ENCODE data around the gene CDON. TPM values are rescaled to one million over a fixed set of nuclear protein-coding genes. Genes with fewer than 3 reads are reported as not detected.
A peak's percentile ranks its signal among the peaks of the same experiment; 100 is the strongest.

The CDON gene
- polyA plus RNA-seq, 1 of the 3 experiments (the other 2 are of a cell fraction): 3.7 TPM

GRCh38 chr11:125935056-125935455 is 127.6 kb downstream of the CDON start:
- TF ChIP-seq NRF1 (IDR thresholded peaks at IDR 0.05; ENCODE audit: low read depth, low read length): no peak
- no peak for TF ChIP-seq RCOR1 (IDR thresholded peaks at IDR 0.05; ENCODE audit: low read length)
- peak; percentile 30 for TF ChIP-seq RAD21 (IDR thresholded peaks at IDR 0.05; ENCODE audit: low read length)
- TF ChIP-seq FOXJ3 (CRISPR knock-in tag; IDR thresholded peaks at IDR 0.05): no peak
- TF ChIP-seq JUND (IDR thresholded peaks at IDR 0.05): no peak
- no peak for TF ChIP-seq POLR2AphosphoS5 (IDR thresholded peaks at IDR 0.05; ENCODE audit: low read depth, low read length)
- no peak for TF ChIP-seq MAX (IDR thresholded peaks at IDR 0.05; ENCODE audit: low read depth)
- no peak for TF ChIP-seq TEAD4 (IDR thresholded peaks at IDR 0.05; ENCODE audit: borderline replicate concordance, insufficient read depth)
- TF ChIP-seq MEF2A (IDR thresholded peaks at IDR 0.05; ENCODE audit: borderline replicate concordance, low read depth): no peak
- no peak for TF ChIP-seq GATA2 (CRISPR knock-in tag; IDR thresholded peaks at IDR 0.05)
- TF ChIP-seq YY1 (IDR thresholded peaks at IDR 0.05; ENCODE audit: low read depth): no peak
- TF ChIP-seq SIN3A (IDR thresholded peaks at IDR 0.05; ENCODE audit: borderline replicate concordance, low read depth, low read length): no peak
- TF ChIP-seq ELF1 (IDR thresholded peaks at IDR 0.05): no peak
- TF ChIP-seq, protein P1, sequence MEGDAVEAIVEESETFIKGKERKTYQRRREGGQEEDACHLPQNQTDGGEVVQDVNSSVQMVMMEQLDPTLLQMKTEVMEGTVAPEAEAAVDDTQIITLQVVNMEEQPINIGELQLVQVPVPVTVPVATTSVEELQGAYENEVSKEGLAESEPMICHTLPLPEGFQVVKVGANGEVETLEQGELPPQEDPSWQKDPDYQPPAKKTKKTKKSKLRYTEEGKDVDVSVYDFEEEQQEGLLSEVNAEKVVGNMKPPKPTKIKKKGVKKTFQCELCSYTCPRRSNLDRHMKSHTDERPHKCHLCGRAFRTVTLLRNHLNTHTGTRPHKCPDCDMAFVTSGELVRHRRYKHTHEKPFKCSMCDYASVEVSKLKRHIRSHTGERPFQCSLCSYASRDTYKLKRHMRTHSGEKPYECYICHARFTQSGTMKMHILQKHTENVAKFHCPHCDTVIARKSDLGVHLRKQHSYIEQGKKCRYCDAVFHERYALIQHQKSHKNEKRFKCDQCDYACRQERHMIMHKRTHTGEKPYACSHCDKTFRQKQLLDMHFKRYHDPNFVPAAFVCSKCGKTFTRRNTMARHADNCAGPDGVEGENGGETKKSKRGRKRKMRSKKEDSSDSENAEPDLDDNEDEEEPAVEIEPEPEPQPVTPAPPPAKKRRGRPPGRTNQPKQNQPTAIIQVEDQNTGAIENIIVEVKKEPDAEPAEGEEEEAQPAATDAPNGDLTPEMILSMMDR (IDR thresholded peaks at IDR 0.05): 0 out of 2 replicates have a peak, but pooled peaks have one; percentile 13
- TF ChIP-seq CHD2 (IDR thresholded peaks at IDR 0.05; ENCODE audit: low read length, partially characterized antibody): no peak
- Histone ChIP-seq H3K9me2 (no peaks in the 10 kb centered on the region), H3K27me3 (ENCODE audit: insufficient read depth) (0 out of 2 replicates have a peak, but pooled peaks cover 2% of the 10 kb centered on the region), H4K20me1 (ENCODE audit: insufficient read depth) (no peaks in the 10 kb centered on the region), H3K4me2 (no peak overlapping the region), H3K79me2 (ENCODE audit: insufficient read depth) (no peaks in the 10 kb centered on the region), H3K27ac (ENCODE audit: low read depth in 2 of 2, low read length in 1 of 2) (peak overlapping the region in 1 of 2 experiments; percentile 8; a peak in 2 of 4 replicates), H3K4me3 (ENCODE audit: low read depth in 2 of 2, low read length in 1 of 2) (no peak overlapping the region), H3K36me3 (replicated peaks in 1 of 2; ENCODE audit: control insufficient read depth in 1 of 2, insufficient read depth in 2 of 2, low read length in 1 of 2) (no peaks in the 10 kb centered on the region), H2AFZ (ENCODE audit: low read depth) (no peak overlapping the region), H3K4me1 (ENCODE audit: control insufficient read depth in 1 of 2, insufficient read depth in 2 of 2, low read depth in 1 of 2, low read length in 1 of 2) (peaks cover 0 to 24% of the 10 kb centered on the region in 2 experiments; a peak in 2 of 4 replicates), H3K9ac (no peak overlapping the region), H3K9me3 (no peaks in the 10 kb centered on the region), H3F3A (replicated peaks; ENCODE audit: insufficient read depth) (no peaks in the 10 kb centered on the region)
- POLR2A ChIA-PET: interaction anchor here (1.3 kb wide), 1 partner anchor 176 kb away, joined by 4 read pairs; no protein-coding TSS in a partner anchor
- WGBS (ENCODE audit: low lambda C conversion rate): 95% methylated on average over 2 of the region's 2 CpGs
- CTCF ChIA-PET: interaction anchor here (0.7 to 2.0 kb wide), 9 partner anchors 9 to 259 kb away, joined by 3 to 12 read pairs (median 6); no protein-coding TSS in a partner anchor
- DNase-seq: no peak

DNA sequence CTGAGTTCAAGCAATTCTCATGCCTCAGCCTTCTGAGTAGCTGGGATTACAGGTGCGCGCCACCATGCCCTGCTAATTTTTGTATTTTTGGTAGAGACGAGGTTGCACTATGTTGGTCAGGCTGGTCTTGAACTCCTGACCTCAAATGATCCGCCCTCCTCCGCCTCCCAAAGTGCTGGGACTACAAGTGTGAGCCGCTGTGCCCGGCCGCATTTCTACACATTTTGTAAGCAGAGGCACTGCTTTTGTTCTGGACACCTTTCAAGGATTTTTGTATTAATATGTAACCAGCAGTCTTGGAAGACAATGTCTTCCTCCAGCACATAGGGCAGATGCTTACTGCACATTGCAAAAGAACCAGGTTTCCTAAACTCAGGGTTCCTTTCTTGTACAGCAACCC is 128.2 kb downstream of the CDON start:
- 0 out of 2 replicates have a peak, but pooled peaks cover 6% of the 10 kb centered on the region for H3K27me3 ChIP-seq (ENCODE audit: insufficient read depth)
- CTCF ChIA-PET: interaction anchor here (0.8 to 2.0 kb wide), 6 partner anchors 11 to 259 kb away, joined by 3 to 12 read pairs (median 6); no protein-coding TSS in a partner anchor
- H3K9ac ChIP-seq: no peak overlapping the region
- H3F3A ChIP-seq (replicated peaks; ENCODE audit: insufficient read depth): no peaks in the 10 kb centered on the region
- no peak overlapping the region for H3K27ac ChIP-seq (ENCODE audit: low read depth in 2 of 2, low read length in 1 of 2)
- POLR2A ChIA-PET: no interaction called here
- H3K36me3 ChIP-seq (replicated peaks in 1 of 2; ENCODE audit: control insufficient read depth in 1 of 2, insufficient read depth in 2 of 2, low read length in 1 of 2): no peaks in the 10 kb centered on the region
- DNase-seq: no peak
- H2AFZ ChIP-seq (ENCODE audit: low read depth): no peak overlapping the region
- no peak overlapping the region for H3K4me3 ChIP-seq (ENCODE audit: low read depth in 2 of 2, low read length in 1 of 2)
- no peaks in the 10 kb centered on the region for H4K20me1 ChIP-seq (ENCODE audit: insufficient read depth)
- no peak overlapping the region for H3K4me2 ChIP-seq
- H3K9me2 ChIP-seq: no peaks in the 10 kb centered on the region
- WGBS (ENCODE audit: low lambda C conversion rate): 90% methylated on average over 8 of the region's 8 CpGs
- H3K79me2 ChIP-seq (ENCODE audit: insufficient read depth): no peaks in the 10 kb centered on the region
- no peaks in the 10 kb centered on the region for H3K9me3 ChIP-seq
- H3K4me1 ChIP-seq (ENCODE audit: control insufficient read depth in 1 of 2, insufficient read depth in 2 of 2, low read depth in 1 of 2, low read length in 1 of 2): peaks cover 0 to 24% of the 10 kb centered on the region in 2 experiments; a peak in 2 of 4 replicates
- no peak for TF ChIP-seq JUND (IDR thresholded peaks at IDR 0.05)
- no peak for TF ChIP-seq MEF2A (IDR thresholded peaks at IDR 0.05; ENCODE audit: borderline replicate concordance, low read depth)
- TF ChIP-seq FOXM1 (IDR thresholded peaks at IDR 0.05; ENCODE audit: low read depth): no peak
- TF ChIP-seq MXI1 (IDR thresholded peaks at IDR 0.05; ENCODE audit: low read depth, low read length): no peak
- TF ChIP-seq, protein P1 (IDR thresholded peaks at IDR 0.05): no peak
- no peak for TF ChIP-seq TAF1 (IDR thresholded peaks at IDR 0.05; ENCODE audit: borderline replicate concordance, low read depth, low read length)
- TF ChIP-seq RAD21 (IDR thresholded peaks at IDR 0.05; ENCODE audit: low read length): no peak
- TF ChIP-seq REST (IDR thresholded peaks at IDR 0.05; ENCODE audit: low read depth, low read length): no peak
- no peak for TF ChIP-seq TEAD4 (IDR thresholded peaks at IDR 0.05; ENCODE audit: borderline replicate concordance, insufficient read depth)
